GM12891 (cell line): ENCODE data around the gene SHISA9.

ENCODE experiments used
- PAX5 ChIP-seq: IDR thresholded peaks from 2 replicates; pipeline ENCODE4 v1.6.1; 2011; ENCODE audit warnings: low read length, moderate library complexity, mild to moderate bottlenecking; ENCODE audit not compliant: insufficient read depth, severe bottlenecking
- POLR2A ChIP-seq: IDR thresholded peaks from 2 replicates; pipeline ENCODE4 v1.6.1; 2011; ENCODE audit warnings: low read depth, low read length, control low read depth
- POLR2AphosphoS5 ChIP-seq: IDR thresholded peaks from 2 replicates; pipeline ENCODE4 v1.6.1; 2011; ENCODE audit warnings: low read depth, low read length, control low read depth
- SPI1 ChIP-seq: IDR thresholded peaks from 2 replicates; pipeline ENCODE4 v1.6.1; 2011; ENCODE audit warnings: low read depth, low read length, control low read depth
- TAF1 ChIP-seq: IDR thresholded peaks from 2 replicates; pipeline ENCODE4 v1.6.1; 2011; ENCODE audit warnings: low read depth, low read length, control low read depth

- TF ChIP-seq POLR2A (no peak), POLR2AphosphoS5 (no peak), SPI1 (no peak), PAX5 (no peak), TAF1 (no peak)
Observed at GRCh38 chr16:13060932-13061331, 159.5 kb downstream of the SHISA9 start.
